ENCODE results near the gene BFSP2.

- TF ChIP-seq CTCF (IDR thresholded peaks at IDR 0.05; ENCODE audit: extremely low read depth in 1 of 2, insufficient read depth in 1 of 2, low read depth in 1 of 2, low read length in 2 of 2) (no peak), POLR2AphosphoS5 (IDR thresholded peaks at IDR 0.05; ENCODE audit: insufficient read depth, low read depth, low read length) (no peak), EZH2 (IDR thresholded peaks at IDR 0.05; ENCODE audit: borderline replicate concordance, low read depth, low read length, severe bottlenecking) (no peak), POLR2A (IDR thresholded peaks at IDR 0.05; ENCODE audit: low read depth, low read length) (no peak)
Measured at GRCh38 chr3:133474251-133474801, 74.5 kb downstream of the BFSP2 start.
